ENCODE data around the gene RBCK1. TPM values are rescaled to one million over a fixed set of nuclear protein-coding genes. Genes with fewer than 3 reads are reported as not detected.

Gene RBCK1
- total and polyA plus RNA-seq, 9 of the 15 experiments (the other 6 are each of a cell fraction or from before 2014, with no cell fraction given), result 5.9 to 59.3 (median 26.5) TPM

DNA sequence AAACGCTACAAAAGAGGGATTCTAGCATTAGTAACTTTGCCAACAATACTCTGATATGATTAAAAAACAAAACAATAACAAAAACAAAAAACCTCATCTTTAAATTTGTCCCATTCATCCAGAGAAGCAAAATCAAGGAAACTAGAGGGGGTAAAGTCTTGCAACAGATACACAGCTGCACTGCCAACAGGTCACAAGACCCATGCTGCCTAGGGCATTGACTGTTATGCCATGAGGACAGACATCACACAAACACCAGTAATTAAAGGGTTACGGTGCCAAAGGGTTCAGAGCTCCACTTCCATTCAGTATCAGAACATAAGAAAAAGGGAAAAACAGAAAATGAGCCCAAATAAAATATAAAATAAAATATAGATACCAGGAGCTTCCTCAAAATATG is 52.6 kb downstream of the RBCK1 start:
- H4K20me1 ChIP-seq (replicated peaks; ENCODE audit: control insufficient read depth, insufficient read depth, low read length), result peaks cover 16% of the 10 kb centered on the region
- H3K27me3 ChIP-seq (ENCODE audit: control insufficient read depth in 2 of 2, insufficient read depth in 2 of 2, low read length in 2 of 2), result no peaks in the 10 kb centered on the region
- H3K27ac ChIP-seq (ENCODE audit: extremely low read depth, low read depth, low read length), result peak overlapping the region; percentile 89
- ChIA-PET POLR2A (interaction anchor here (0.7 to 1.6 kb wide), 9 partner anchors 9 to 60 kb away, joined by 3 to 8 read pairs (median 4); no protein-coding TSS in a partner anchor), CTCF (ENCODE audit: low intra/inter-chr PET ratio) (no interaction called here)
- H3K4me1 ChIP-seq (replicated peaks in 1 of 2; ENCODE audit: control insufficient read depth in 2 of 2, insufficient read depth in 2 of 2, low read length in 2 of 2), result peaks cover 4 to 21% of the 10 kb centered on the region in 2 experiments; a peak in 4 of 5 replicates
- BruUV-seq (replicated peaks), result no TSS peak
- H3K4me3 ChIP-seq, result peak overlapping the region; percentile 93
- no peak overlapping the region for H2AFZ ChIP-seq (ENCODE audit: low read depth, low read length)
- intact Hi-C loops (cut with micrococcal nuclease), result loop anchor here (5.0 kb wide), 1 partner anchor 58 kb away; no protein-coding TSS in a partner anchor
- peaks cover 63% of the 10 kb centered on the region for H3K79me2 ChIP-seq (ENCODE audit: control insufficient read depth, insufficient read depth, low read length)
- in situ Hi-C loops (cut with MboI), result no loop called here
- ATAC-seq, result no peak
- TF ChIP-seq MXD1 (CRISPR knock-in tag; IDR thresholded peaks at IDR 0.05; ENCODE audit: borderline replicate concordance, poor library complexity, severe bottlenecking) (no peak), PTTG1 (tag; IDR thresholded peaks at IDR 0.05; ENCODE audit: low read depth) (no peak), E4F1 (CRISPR knock-in tag; IDR thresholded peaks at IDR 0.05; ENCODE audit: borderline replicate concordance) (no peak), TAF15 (IDR thresholded peaks at IDR 0.05; ENCODE audit: low read depth, low read length) (no peak), HNRNPL (IDR thresholded peaks at IDR 0.05; ENCODE audit: low read depth, low read length) (0 out of 2 replicates have a peak, but pooled peaks have one; percentile 33), ZNF436 (CRISPR knock-in tag; IDR thresholded peaks at IDR 0.05) (no peak), SMARCC2 (IDR thresholded peaks at IDR 0.05; ENCODE audit: low read depth) (no peak), ZNF24 (IDR thresholded peaks at IDR 0.05) (no peak), KAT7 (CRISPR knock-in tag; IDR thresholded peaks at IDR 0.05; ENCODE audit: borderline replicate concordance) (peak; percentile 33; the same call in 1 of the 2 replicates), DDX20 (tag; IDR thresholded peaks at IDR 0.05; ENCODE audit: low read depth) (no peak)
- TF ChIP-seq, protein P1, sequence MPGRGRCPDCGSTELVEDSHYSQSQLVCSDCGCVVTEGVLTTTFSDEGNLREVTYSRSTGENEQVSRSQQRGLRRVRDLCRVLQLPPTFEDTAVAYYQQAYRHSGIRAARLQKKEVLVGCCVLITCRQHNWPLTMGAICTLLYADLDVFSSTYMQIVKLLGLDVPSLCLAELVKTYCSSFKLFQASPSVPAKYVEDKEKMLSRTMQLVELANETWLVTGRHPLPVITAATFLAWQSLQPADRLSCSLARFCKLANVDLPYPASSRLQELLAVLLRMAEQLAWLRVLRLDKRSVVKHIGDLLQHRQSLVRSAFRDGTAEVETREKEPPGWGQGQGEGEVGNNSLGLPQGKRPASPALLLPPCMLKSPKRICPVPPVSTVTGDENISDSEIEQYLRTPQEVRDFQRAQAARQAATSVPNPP (IDR thresholded peaks at IDR 0.05; ENCODE audit: borderline replicate concordance, insufficient read depth, insufficient read length), result no peak
- H3K4me2 ChIP-seq (ENCODE audit: insufficient read depth, low read length), result peak overlapping the region; percentile 82
- H3K9me3 ChIP-seq (replicated peaks; ENCODE audit: control insufficient read depth, insufficient read depth, low read depth, low read length), result no peaks in the 10 kb centered on the region
- H3K36me3 ChIP-seq (ENCODE audit: control insufficient read depth, insufficient read depth, low read length), result peaks cover 17% of the 10 kb centered on the region; the same call in 1 of the 3 replicates
- peak; percentile 49 for FAIRE-seq
- 4% methylated on average over 2 of the region's 2 CpGs for WGBS (ENCODE audit: insufficient coverage, low coverage, missing lambda C conversion rate)
- peak overlapping the region in 1 of 2 experiments; percentile 78; a peak in 2 of 4 replicates for H3K9ac ChIP-seq (ENCODE audit: insufficient read depth in 1 of 2, low read depth in 2 of 2, low read length in 2 of 2)
- no peak for DNase-seq (ENCODE audit: extremely low read depth in 1 of 4, low spot score in 3 of 4)
- no peaks in the 10 kb centered on the region for H3K9me1 ChIP-seq (ENCODE audit: control insufficient read depth, insufficient read depth, low read length)
